GM18861 (cell line): ENCODE measurements around the gene LY9.
A peak's percentile ranks its signal among the peaks of the same experiment; 100 is the strongest.
"Not testable (repeated sequence)": the region's sequence is repeated elsewhere in the genome, so short reads cannot be mapped to it uniquely, and the experiment has no call there.

Source experiments
- ATAC-seq: cut with Tn5 transposase; IDR thresholded peaks from one replicate; pipeline ENCODE4 v1.9.1; 2021; ENCODE audit not compliant: unreplicated experiment

Gene LY9

DNA sequence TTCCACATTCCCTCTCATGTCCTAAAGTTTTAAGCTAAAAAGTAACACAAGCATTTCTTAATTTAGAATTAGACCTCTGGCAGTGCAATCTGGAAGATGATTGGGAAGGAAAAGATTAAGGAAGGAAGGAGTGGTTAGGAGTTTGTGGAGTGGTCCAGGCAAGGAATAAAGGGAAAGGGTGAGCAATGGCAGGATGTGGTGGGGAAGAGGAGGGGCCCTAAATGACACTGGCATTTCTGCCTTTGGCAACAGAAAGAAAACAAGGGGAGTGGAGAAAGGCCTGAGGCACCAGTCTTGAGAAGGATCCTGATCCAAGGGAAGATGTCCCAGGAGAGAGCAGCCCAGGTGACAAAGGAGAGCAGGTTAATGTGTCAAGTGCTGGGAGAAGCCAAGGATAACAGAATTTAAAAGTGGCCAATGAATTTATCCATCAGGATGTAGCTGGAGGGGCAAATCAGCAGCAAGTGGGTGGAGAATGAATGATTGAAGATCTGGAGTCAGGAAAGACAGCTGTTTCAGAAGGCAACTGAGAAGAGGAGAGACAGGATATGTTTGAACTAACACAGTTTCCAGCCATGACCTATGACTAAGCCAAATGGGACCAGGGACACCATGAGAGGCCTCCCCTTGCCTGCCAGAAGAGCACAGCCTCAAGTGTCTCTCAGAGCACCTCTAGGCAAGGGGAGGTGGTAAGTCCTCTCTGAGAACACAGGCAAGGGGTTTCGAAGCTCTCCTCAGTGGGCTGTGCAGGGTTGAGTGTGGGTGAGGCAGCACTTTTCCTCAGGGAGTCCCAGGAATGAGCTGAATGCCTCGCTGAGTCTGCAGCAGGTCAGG, 20.9 kb upstream of the LY9 start:
- ATAC-seq, result no peak

DNA sequence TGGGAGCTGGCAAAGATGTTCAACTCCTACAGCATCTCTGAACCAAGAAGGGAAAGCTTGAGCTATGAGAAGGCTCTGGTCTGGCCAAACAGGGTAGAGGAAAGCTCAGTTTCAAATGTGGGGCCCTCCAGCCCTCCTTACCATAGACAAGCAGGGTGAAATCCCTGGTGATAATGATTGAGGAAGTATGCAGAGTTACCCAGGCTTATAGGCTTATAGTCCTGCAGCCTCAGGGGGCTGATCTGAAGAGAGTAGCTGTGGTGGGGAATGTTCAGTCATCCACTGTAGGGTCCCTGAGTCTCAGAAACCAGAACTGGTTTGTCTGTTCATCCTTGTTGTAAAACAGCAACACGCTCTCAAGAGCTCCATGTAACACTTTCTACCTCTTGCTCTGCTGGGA, 19.8 kb upstream of the LY9 start:
- no peak for ATAC-seq

DNA sequence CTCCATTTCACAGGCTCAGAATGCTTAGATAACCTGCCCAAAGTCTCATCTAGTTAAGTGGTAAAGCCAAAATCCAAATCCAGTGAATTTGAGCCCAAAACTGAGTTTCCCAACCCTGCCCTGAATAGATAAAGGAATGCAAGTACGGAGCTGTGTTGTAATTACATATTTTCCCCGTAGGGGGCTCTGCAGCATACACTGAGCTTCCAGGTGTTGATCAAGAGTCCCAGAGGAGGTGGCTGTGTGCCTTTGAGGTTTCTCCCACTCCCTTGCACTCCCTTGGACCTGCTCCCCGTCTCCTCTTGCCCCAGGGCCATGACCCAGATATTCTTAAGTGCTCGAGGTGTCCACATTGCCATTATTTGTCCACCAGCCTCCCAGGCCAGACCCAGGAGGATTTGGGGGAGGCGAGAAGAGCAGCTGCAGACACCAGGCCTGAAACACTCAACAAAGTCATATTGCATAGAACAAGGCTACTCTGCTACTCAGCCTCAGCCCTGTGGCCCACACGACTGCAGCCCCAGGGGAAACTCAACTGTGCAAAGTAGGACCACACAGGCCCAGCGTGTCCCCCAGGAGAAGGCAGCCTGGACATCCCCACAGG, 18.4 kb upstream of the LY9 start:
- ATAC-seq, result no peak

DNA sequence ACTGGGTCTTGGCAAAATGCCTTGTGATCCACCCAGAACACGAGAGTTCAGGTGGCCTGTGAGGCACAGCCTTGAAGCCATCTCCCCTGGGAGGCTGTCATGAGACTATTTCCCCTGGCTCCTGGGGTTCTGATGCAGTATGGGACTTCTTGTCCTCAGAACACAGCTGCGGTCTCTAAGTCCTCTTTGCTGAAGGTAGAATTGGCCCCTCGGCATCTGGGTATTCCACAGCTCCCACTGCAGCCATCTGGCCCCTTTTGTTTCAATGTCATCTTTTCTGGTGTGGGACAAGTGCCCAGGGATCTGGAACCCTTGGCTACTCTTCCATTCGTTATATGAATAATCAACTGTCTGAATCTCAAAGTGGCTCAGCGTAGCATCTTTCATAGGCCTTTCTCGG, 17.0 kb upstream of the LY9 start:
- ATAC-seq, result no peak

DNA sequence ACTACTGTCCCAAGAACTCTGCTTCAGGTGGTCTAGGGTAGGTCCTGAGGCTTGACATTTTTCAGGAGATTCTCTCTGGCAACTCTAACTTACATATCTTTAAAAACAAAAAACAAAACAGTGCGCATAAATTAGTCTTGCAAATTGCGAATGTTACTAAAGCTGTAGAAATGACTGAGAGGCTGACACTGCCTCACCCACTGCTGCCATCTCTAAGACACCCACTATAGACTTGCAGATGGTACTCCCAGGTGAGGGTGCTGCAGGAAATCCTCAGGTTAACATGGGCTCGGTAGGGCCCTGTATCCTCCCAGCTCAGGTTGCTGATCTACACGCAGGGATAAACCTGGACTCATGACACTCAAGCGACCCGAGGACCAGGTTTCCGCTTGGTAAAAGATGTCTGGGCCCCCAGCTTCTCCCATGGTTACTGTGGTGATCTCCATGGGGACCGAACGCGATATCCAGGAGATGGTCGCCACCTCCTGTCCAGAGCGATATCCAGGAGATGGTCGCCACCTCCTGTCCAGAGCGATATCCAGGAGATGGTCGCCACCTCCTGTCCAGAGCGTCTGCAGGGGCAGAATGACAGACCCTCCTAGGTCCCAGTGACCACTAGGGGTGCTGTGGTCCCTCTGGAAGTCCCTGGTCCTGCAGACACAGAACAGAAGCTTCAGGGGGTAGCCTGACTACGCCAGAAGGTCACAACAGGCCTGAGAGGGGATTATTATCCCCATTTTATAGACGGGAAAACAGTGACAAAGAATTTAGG, 16.2 kb upstream of the LY9 start:
- no peak for ATAC-seq

DNA sequence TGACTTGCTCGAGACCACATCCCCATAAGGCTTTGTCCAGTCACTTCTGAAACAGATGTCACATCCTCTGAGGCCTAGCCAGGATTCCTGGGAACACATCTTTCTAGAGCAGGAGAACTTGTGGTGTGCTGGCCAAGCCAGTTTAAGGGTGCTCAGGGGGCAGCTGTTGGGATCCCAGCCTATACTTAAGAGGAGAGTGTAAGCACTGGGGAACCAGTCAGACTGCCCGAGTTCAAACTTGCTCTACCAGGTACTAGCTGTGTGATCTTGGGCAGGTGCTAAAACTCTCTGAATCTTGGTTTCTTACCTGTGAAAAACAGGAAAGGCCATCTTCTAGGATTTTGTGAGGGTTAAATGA, 15.6 kb upstream of the LY9 start:
- ATAC-seq, result no peak

DNA sequence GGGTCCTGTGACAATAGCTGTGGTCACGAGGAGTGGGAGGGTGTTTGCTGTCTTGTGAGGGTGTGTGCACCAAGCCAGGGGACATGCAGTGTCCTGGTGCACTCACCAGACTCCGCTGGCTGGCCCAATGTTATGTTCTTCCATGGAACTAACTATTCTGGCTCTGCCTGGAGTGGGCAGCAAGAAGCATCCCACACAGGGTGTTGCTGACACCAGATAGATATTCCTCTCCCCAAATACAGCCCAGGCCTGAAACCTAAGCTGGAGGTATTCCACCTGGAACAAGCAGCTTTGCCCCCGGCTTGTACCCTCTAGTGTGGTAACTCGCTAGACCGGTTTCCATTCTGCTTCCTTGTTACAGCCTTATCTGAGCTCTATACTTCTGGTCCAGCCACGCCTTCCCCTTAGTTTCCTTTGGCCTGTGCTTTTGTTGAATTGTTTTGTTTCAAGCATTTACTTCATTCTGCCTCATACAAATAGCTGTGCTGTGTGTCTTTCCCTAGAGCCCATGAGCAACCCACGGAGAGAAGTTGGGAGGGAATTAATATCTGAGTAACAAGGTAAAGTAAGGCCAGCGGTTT, 14.7 kb upstream of the LY9 start:
- no peak for ATAC-seq

DNA sequence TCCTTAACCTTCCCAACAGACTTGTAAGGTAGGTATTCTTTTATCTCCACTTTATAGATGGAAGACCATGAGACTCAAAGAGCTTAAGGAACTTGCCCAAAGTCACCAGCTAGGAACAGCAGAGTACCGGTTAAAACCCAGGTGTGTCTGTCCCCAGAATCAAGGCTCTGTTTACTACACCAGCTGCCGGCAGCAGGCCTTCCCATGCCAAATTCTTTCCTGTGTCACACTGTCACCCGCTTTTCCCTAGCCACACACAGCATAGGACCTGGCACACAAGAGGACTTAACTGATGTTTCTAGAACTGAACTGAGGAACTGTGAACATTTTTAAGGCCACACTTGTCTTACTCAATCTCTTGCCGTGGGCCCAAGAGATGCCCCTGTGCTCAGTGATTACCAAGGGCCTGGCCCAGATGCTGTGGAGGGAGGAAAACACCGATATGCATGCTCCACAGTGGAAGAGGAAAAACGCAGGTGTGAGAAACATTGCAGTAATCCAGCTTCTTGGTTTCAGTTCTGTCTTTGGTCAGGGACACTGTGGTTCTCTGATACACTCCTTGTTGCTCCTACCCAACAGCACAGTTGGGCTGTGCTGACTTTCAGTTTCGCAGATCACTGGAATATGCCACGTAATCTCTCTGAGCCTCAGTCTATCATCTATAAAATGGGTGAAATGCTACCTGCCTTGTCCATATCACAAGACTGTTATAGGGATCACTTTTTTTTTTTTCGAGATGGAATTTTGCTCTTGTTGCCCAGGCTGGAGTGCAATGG, 13.9 kb upstream of the LY9 start:
- peak; percentile 85 for ATAC-seq

DNA sequence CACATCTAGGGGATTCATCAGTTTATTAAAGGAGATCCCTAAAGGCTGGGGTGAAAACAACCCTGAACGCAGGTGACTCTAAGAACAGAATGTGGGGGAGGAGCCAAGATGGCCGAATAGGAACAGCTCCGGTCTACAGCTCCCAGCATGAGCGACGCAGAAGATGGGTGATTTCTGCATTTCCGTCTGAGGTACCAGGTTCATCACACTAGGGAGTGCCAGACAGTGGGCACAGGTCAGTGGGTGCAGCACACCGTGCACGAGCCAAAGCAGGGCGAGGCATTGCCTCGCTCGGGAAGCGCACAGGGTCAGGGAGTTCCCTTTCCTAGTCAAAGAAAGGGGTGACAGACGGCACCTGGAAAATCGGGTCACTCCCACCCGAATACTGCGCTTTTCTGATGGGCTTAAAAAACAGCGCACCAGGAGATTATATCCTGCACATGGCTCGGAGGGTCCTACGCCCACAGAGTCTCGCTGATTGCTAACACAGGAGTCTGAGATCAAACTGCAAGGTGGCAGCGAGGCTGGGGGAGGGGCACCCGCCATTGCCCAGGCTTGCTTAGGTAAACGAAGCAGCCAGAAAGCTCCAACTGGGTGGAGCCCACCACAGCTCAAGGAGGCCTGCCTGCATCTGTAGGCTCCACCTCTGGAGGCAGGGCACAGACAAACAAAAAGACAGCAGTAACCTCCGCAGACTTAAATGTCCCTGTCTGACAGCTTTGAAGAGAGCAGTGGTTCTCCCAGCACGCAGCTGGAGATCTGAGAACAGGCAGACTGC, 12.8 kb upstream of the LY9 start:
- not testable (repeated sequence) for ATAC-seq

DNA sequence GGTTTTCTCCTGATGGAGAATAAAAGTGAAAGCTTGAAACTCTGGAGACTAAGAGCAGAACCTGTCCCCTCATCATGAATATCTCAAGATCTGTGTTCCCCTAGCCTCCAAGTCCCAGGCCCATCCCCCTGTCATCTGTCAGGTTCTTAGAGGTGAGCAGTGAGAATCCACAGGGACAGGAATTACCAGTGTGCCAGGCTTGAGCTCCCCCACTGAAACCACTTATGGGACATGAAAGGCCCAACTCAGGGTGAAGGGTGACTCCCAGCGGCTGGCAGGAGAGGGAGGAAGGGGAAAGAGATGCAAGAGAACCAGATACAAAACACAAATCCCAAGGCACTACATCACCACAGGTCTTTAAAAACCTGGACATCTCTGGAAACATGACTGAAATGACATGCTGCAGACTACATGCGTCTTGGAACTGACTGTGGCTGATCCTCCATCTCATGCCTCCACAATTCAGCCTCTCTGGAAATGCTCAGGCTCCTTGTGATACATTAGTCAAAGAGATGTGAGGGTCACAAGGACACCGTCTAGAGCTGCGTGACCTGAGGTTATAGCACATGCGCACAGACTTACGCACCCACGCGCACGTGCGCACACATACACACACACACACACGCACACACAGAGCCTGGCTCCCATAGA, 6.8 kb upstream of the LY9 start:
- ATAC-seq, result no peak

DNA sequence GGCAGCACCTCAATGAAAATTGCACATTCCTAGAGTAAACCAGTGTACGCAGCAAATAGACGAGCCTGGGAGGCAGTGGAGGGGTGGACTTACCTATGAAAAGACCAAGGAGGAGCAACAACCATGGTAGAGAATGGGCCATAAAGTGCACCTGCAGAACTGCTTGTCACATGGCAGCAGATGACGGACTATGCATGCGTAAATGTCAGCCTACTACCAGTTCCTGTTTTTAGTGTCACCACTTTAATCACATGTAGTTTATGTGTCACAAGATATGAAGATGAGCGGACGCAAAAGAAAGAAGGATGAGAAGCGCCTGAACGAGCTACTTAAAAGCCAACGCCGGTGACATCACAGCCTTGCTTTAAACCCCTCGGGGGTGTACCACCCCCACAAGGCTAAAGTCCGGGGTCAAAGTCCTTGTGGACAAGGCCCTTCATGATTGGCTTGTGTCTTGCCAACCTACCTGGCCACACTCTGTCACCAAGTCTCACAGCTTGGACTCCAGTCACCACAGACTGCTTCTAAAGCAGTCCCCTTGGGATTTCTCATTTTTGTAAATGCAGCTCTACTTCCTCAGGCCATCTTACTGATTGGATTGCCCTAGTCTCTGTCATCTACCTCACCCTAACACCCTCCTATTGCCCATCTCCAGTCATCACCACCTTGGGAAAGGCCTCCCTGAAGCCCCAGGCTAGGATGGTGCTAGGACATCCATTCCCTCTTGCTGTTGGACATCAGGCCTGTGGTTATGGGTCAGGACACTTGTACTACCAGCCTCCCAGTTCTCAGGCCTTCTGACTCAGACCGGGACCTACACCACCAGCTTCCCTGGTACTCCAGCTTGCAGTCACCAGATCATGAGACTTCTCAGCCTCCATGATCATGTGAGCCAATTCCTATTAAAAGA, 6.0 kb upstream of the LY9 start:
- peak; percentile 82 for ATAC-seq

DNA sequence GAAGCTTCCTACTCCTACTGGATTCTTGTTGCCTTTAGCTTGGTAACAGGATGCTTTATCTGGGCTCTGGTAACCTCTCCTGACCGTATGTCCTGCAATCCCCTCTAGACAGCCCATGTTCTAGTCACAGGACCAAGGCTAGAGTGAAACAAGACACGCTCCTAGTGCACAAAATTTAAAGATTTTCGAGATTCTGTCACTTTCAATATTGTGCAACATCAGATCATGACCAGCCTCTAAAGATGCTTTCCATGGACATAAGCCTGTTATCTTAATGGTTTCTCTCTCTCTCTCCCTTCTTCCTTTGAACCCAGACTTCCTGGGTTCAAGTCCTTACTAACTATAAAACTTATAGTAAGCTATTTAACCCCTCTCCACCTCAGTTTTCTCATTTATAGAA, 1.6 kb upstream of the LY9 start:
- ATAC-seq, result no peak

DNA sequence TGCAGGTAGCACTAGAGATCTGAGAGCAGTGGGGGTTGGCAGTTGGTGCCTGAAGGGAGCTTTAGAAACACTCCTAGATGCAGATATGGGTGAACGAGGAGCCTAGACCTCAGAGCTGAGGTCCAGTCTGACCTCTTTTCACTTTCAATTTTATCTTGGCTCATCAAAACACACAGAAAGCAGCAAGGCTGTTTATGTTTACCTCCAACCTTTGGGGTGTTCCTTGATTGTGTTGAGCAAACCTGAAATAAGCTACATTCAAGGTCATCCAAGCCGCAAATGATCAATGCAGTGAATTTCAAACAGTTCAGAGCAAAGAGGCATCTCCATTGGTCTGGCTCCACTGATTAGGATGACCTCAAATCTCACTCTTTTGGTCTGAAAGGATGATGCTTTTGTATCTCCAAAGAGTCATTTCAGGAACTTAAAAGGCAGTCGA, 1.3 kb downstream of the LY9 start:
- peak; percentile 32 for ATAC-seq

DNA sequence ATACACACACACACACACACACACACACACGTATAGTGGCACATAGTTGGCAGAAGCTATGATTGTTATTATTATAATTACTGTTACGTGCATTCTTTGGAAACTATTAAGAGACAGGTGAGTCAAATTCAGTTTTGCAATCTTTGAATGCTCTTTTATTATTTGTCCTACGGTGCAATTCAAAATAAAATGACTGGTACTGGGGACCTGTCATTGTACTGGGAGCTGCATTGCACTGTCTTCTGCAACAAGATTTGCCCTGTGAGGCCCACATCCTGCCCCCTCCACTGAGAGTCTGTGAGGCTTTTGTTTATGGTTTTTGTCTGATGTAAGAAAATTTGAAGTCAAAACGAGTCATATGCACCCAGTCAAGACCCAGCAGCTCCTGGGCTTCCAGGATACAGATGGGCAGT, 1.9 kb downstream of the LY9 start:
- ATAC-seq, result no peak

DNA sequence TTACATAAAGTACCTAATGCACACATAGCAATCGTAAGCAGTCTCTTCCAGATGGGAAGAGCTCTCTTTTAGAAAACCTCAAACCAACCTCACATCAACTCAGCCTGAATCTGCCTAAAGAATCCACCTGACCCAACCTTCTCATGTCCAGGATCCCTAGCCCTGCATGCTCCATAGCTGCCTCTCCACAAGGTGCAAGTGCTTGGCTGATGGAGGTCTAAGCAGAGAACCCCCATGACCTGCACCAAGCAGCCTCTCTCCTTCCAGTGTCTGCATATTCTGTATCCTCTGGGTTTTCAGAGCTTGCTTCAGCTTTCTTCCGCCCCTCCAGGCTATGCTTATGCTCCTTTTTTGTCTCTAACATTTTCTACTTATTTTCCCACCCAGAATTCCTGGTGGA, 2.5 kb downstream of the LY9 start:
- no peak for ATAC-seq

DNA sequence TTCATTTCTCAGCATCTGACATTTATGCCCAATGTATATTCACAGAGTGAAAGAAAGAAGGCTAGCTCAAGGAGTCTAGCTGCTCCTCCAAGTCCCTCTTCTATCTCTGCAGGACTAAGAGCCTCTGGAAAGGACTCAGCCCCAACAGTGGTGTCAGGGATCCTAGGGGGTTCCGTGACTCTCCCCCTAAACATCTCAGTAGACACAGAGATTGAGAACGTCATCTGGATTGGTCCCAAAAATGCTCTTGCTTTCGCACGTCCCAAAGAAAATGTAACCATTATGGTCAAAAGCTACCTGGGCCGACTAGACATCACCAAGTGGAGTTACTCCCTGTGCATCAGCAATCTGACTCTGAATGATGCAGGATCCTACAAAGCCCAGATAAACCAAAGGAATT, 3.7 kb downstream of the LY9 start:
- ATAC-seq, result no peak

DNA sequence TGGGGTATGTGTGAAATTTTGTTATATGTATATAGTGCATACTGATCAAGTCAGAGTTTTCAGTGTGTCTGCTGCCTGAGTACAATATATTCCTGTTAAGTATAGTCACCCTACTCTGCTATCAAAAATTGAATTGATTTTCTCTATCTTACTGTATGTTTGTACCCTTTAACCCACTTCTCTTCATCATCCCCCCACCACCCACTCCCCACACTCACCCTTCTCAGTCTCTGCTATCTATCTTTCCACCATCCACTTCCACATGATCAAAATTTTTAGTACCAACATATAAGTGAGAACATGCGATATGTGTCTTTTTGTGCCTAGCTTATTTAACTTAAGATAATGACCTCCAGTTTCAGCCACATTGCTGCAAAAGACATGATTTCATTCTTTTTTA, 4.2 kb downstream of the LY9 start:
- no peak for ATAC-seq

DNA sequence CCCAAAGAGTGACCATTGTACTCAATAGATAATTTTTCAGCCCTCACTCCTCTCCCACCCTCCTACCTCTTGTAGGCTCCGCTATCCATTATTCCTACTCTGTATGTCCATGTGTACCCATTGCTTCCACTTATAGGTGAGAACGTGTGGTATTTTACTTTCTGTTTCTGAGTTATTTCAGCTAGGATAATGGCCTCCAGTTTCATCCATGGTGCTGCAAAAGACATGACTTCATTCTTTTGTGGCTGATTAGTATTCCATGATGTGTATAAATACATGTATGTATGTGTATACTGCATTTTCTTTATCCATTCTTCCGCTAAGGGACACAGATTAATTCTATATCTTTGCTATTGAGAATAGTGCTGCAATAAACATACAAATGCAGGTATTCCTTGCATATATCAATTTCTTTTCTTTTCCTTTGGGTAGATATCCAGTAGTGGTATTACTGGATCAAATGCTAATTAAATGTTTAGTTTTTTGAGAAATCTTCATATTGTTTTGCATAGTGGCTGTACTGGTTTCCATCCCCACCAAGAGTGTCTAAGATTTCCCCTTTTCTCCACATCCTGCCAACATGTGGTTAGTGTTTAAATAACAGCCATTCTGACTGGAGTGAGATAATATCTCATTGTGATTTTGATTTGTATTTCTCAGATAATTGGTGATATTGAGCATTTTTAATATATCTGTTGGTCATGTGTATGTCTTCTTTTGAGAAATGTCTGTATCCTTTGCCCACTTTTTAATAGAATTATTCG, 4.9 kb downstream of the LY9 start:
- ATAC-seq, result no peak
